HepG2 (cell line): ENCODE data around the gene RAPGEF5. TPM values are rescaled to one million over a fixed set of nuclear protein-coding genes. Genes with fewer than 3 reads are reported as not detected.

Experiments used
- ATAC-seq: fragments of 200-7000 bp; cut with Tn5 transposase; 3 replicates; pipeline ENCODE4 v1.9.1; 2020; ENCODE audit warnings: mild to moderate bottlenecking, moderate library complexity
- BruUV-seq: library from RNA; stranded (reverse); fragments of 400-500 nt; replicated peaks from 2 replicates; lab custom pipeline; 2021; lab: Mats Ljungman, UMichigan
- CTCF ChIA-PET: fragments of 300-600 bp; formaldehyde crosslinking; extraction: SDS; loops from one replicate; lab custom pipeline; 2021; ENCODE audit warnings: low total read pairs, inconsistent platforms, low intra/inter-chr PET ratio; lab: Yijun Ruan, JAX
- POLR2A ChIA-PET: fragments of 350-600 bp; sonication (Branson Sonifier 250); formaldehyde crosslinking; loops from one replicate; lab custom pipeline; 2020; ENCODE audit warnings: antibody characterized with exemption, inconsistent platforms; lab: Yijun Ruan, JAX
- DNase-seq: peaks from one replicate; pipeline ENCODE4 v3.0.0-alpha.2; 2015; ENCODE audit warnings: low spot score
- FAIRE-seq: peaks from 3 replicates; lab custom pipeline; 2011; peaks lifted over from hg19 to GRCh38; lab: Jason Lieb, UNC
- H2AFZ ChIP-seq: one replicate; pipeline ENCODE4 v1.6.1; 2011; ENCODE audit warnings: low read length, inconsistent platforms
- H3K27ac ChIP-seq: fragments of 300-600 bp; 3 replicates; pipeline ENCODE4 v1.8.0; 2011; ENCODE audit warnings: mixed run types, mild to moderate bottlenecking, mixed read lengths, low read length, inconsistent platforms; ENCODE audit not compliant: insufficient read depth; ENCODE audit errors: extremely low read length
- H3K27me3 ChIP-seq, 2 experiments: fragments of 200-600 bp in 1 of 2; 2 replicates in 1 of 2; 3 replicates in 1 of 2; pipeline versions ENCODE4 v1.6.0 to v1.8.0; 2011; ENCODE audit warnings: low read length in 2 of 2, mild to moderate bottlenecking in 2 of 2, moderate library complexity in 2 of 2, inconsistent platforms in 1 of 2; ENCODE audit not compliant: insufficient read depth in 2 of 2, control insufficient read depth in 1 of 2
- H3K36me3 ChIP-seq, 2 experiments: fragments of 200-600 bp in 1 of 2; replicated peaks in 1 of 2; 2 replicates in 1 of 2; 3 replicates in 1 of 2; pipeline versions ENCODE4 v1.5.1 to v1.8.0; 2011; ENCODE audit warnings: low read length in 2 of 2, inconsistent platforms in 1 of 2; ENCODE audit not compliant: insufficient read depth in 2 of 2, control insufficient read depth in 1 of 2
- H3K4me1 ChIP-seq: 2 replicates; pipeline ENCODE4 v1.5.1; 2012; ENCODE audit warnings: low read length, inconsistent platforms; ENCODE audit not compliant: insufficient read depth
- H3K4me2 ChIP-seq: 2 replicates; pipeline ENCODE4 v1.6.0; 2011; ENCODE audit warnings: low read depth, low read length, inconsistent platforms
- H3K4me3 ChIP-seq, 3 experiments: fragments of 200-600 bp in 1 of 3; sonication (generic), shearing (Covaris generic) in 1 of 3; replicated peaks in 1 of 3; 2 replicates each; pipeline ENCODE4 v1.5.1; 2011 to 2016; ENCODE audit warnings: low read length in 3 of 3, inconsistent platforms in 2 of 3, low read depth in 2 of 3, mild to moderate bottlenecking in 2 of 3, control low read depth in 1 of 3, mixed read lengths in 1 of 3; ENCODE audit not compliant: insufficient read depth in 1 of 3
- H3K79me2 ChIP-seq: one replicate; pipeline ENCODE4 v1.6.1; 2011; ENCODE audit warnings: low read length, inconsistent platforms; ENCODE audit not compliant: insufficient read depth
- H3K9ac ChIP-seq: 2 replicates; pipeline ENCODE4 v1.6.0; 2011; ENCODE audit warnings: mild to moderate bottlenecking, low read depth, low read length, inconsistent platforms; ENCODE audit not compliant: insufficient read depth
- H3K9me3 ChIP-seq: 2 replicates; pipeline ENCODE4 v1.5.1; 2012; ENCODE audit warnings: mild to moderate bottlenecking, low read length
- H4K20me1 ChIP-seq: 2 replicates; pipeline ENCODE4 v1.6.0; 2011; ENCODE audit warnings: inconsistent platforms, mild to moderate bottlenecking, low read length, moderate library complexity; ENCODE audit not compliant: insufficient read depth
- EED ChIP-seq: sonication (generic); formaldehyde crosslinking; IDR thresholded peaks from 2 replicates; pipeline ENCODE4 v1.5.0; 2020; ENCODE audit warnings: mild to moderate bottlenecking, missing genetic modification reagents
- IRF2 ChIP-seq: IDR thresholded peaks from 2 replicates; pipeline ENCODE4 v1.6.1; 2018; ENCODE audit warnings: missing genetic modification reagents, missing compliant biosample characterization
- MATR3 ChIP-seq: sonication (generic); formaldehyde crosslinking; IDR thresholded peaks from 2 replicates; pipeline ENCODE4 v1.4.0; 2020; ENCODE audit warnings: missing genetic modification reagents
- MXI1 ChIP-seq: IDR thresholded peaks from 3 replicates; pipeline ENCODE4 v1.6.1; 2012; ENCODE audit warnings: low read depth, low read length, inconsistent platforms, borderline replicate concordance
- NBN ChIP-seq: fragments of 450-650 bp; conservative IDR thresholded peaks from 2 replicates; pipeline ENCODE4 v1.6.1; 2017
- RCOR2 ChIP-seq: IDR thresholded peaks from 2 replicates; pipeline ENCODE4 v1.6.1; 2016; ENCODE audit warnings: missing biosample characterization, missing genetic modification reagents
- TEAD3 ChIP-seq: optimal IDR thresholded peaks from 2 replicates; pipeline ENCODE3; 2016; ENCODE audit warnings: borderline replicate concordance
- WIZ ChIP-seq: sonication (generic); formaldehyde crosslinking; IDR thresholded peaks from 2 replicates; pipeline ENCODE4 v1.5.1; 2020; ENCODE audit warnings: mild to moderate bottlenecking, missing genetic modification reagents
- ZBTB3 ChIP-seq: sonication (generic); formaldehyde crosslinking; IDR thresholded peaks from 2 replicates; pipeline ENCODE4 v1.4.0; 2020; ENCODE audit warnings: low read depth, mild to moderate bottlenecking, moderate library complexity, missing genetic modification reagents, borderline replicate concordance
- ZFP36 ChIP-seq: fragments of 150-350 bp; IDR thresholded peaks from 2 replicates; pipeline ENCODE4 v1.6.1; 2018; ENCODE audit warnings: borderline replicate concordance, low read length, low read depth; ENCODE audit not compliant: partially characterized antibody
- ZNF264 ChIP-seq: sonication (generic); formaldehyde crosslinking; IDR thresholded peaks from 2 replicates; pipeline ENCODE4 v1.4.0; 2020; ENCODE audit warnings: missing genetic modification reagents
- WGBS: methylation state at CpG from one replicate; pipeline ENCODE4 v1.1.6; 2017; ENCODE audit warnings: low lambda C conversion rate; 5-methylcytosine and 5-hydroxymethylcytosine counted together
- in situ Hi-C: cut with HindIII; loops from 2 replicates; pipeline ENCODE4 v1.10.0; 2017; ENCODE audit warnings: low pct_unique_long_range_greater_than_20kb; ENCODE audit not compliant: extremely low pct_ligation_motif_present
- intact Hi-C: fragments of 100-400 bp; cut with micrococcal nuclease; formaldehyde crosslinking; loops from one replicate; pipeline ENCODE4 v1.10.0; 2022; ENCODE audit not compliant: unreplicated experiment
- polyA plus RNA-seq, 8 experiments: library from polyadenylated mRNA; depleted of rRNA in 3 of 8; stranded (reverse) in 7 of 8; unstranded in 1 of 8; fragments of >200 nt; fragmentation: Illumina TruSeq in 4 of 8; extraction: Trizol in 4 of 8; gene quantifications; 2 replicates each; pipeline versions ENCODE4 v1.2.1 to v1.2.3, GENCODE V29; 2011 to 2016; ENCODE audit warnings: low read depth in 4 of 8, missing spikeins in 1 of 8, mixed read lengths in 1 of 8; ENCODE audit not compliant: insufficient read depth in 1 of 8
- total RNA-seq, 5 experiments: library from RNA; depleted of rRNA; stranded (reverse); fragments of >200 nt; fragmentation: Illumina TruSeq; extraction: Trizol; gene quantifications; 2 replicates each; pipeline ENCODE4 v1.2.3, GENCODE V29; 2016; ENCODE audit warnings: low read depth in 1 of 5
- TF ChIP-seq, protein P1 (sequence below): sonication (generic); formaldehyde crosslinking; IDR thresholded peaks from 2 replicates; pipeline ENCODE4 v1.4.0; 2020; ENCODE audit warnings: low read depth, missing genetic modification reagents
- TF ChIP-seq, protein P2 (sequence below): sonication (generic); formaldehyde crosslinking; IDR thresholded peaks from 2 replicates; pipeline ENCODE4 v1.8.1; 2023; ENCODE audit warnings: mild to moderate bottlenecking, missing genetic modification reagents, borderline replicate concordance
- TF ChIP-seq, protein P3 (sequence below): sonication (generic); formaldehyde crosslinking; IDR thresholded peaks from 2 replicates; pipeline ENCODE4 v1.5.1; 2020; ENCODE audit warnings: mild to moderate bottlenecking, moderate library complexity, missing genetic modification reagents

Gene RAPGEF5
- total and polyA plus RNA-seq, 2 of the 13 experiments (the other 11 are each of a cell fraction or from before 2014, with no cell fraction given), result 17.1 to 23.4 TPM

DNA sequence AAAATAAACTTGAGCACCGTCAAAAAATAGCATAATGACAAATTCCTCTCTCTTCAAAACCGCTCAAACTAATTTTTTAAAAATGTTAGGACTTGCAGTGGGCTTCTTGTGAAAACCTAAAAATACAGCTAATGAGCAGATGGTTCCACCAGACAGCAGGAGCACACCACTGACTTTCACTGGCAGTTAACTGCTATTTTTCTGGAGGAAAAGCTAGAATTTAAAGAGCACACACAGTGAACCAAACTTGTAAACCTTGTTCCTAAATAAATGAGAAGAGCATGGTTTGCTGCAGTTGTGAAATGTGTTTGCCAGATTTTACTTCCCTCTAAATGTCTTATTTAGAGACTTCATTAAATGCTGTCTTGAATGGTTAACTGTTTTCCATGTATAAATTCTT, 143.9 kb downstream of the RAPGEF5 start (continued):
- TF ChIP-seq WIZ (CRISPR knock-in tag), result no peak
- TF ChIP-seq, protein P1, sequence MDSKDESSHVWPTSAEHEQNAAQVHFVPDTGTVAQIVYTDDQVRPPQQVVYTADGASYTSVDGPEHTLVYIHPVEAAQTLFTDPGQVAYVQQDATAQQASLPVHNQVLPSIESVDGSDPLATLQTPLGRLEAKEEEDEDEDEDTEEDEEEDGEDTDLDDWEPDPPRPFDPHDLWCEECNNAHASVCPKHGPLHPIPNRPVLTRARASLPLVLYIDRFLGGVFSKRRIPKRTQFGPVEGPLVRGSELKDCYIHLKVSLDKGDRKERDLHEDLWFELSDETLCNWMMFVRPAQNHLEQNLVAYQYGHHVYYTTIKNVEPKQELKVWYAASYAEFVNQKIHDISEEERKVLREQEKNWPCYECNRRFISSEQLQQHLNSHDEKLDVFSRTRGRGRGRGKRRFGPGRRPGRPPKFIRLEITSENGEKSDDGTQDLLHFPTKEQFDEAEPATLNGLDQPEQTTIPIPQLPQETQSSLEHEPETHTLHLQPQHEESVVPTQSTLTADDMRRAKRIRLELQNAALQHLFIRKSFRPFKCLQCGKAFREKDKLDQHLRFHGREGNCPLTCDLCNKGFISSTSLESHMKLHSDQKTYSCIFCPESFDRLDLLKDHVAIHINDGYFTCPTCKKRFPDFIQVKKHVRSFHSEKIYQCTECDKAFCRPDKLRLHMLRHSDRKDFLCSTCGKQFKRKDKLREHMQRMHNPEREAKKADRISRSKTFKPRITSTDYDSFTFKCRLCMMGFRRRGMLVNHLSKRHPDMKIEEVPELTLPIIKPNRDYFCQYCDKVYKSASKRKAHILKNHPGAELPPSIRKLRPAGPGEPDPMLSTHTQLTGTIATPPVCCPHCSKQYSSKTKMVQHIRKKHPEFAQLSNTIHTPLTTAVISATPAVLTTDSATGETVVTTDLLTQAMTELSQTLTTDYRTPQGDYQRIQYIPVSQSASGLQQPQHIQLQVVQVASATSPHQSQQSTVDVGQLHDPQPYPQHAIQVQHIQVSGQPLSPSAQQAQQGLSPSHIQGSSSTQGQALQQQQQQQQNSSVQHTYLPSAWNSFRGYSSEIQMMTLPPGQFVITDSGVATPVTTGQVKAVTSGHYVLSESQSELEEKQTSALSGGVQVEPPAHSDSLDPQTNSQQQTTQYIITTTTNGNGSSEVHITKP (CRISPR knock-in tag), result no peak
- no peak for TF ChIP-seq MXI1
- TF ChIP-seq ZFP36, result no peak
- no peak for TF ChIP-seq TEAD3 (CRISPR knock-in tag)
- TF ChIP-seq EED (CRISPR knock-in tag), result no peak

DNA sequence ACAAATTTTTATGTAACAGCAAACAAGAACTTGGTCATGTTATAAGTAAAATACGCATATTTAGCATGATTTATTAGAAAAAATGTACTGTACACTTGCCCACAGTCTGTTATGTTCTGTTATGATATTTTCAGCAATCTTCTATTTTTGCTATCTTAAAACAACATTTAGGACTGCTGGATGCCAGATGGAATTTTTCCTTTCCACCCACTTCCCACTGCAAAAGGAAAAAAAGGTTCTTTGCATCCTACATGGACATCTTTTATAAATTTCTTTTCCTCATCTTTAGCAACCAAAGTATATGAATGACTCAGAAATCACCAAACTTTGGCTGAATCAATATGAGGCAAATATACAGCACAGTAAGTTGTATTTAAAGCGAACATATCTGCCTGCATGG, 146.0 kb downstream of the RAPGEF5 start:
- H3K4me2 ChIP-seq, result no peak overlapping the region
- peaks cover 11 to 36% of the 10 kb centered on the region in 2 experiments for H3K36me3 ChIP-seq
- TF ChIP-seq ZBTB3 (CRISPR knock-in tag) (no peak), MATR3 (CRISPR knock-in tag) (no peak), RCOR2 (no peak), ZNF264 (CRISPR knock-in tag) (no peak), NBN (no peak), IRF2 (CRISPR knock-in tag) (no peak)
- TF ChIP-seq, protein P2, sequence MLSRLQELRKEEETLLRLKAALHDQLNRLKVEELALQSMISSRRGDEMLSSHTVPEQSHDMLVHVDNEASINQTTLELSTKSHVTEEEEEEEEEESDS, result no peak
- TF ChIP-seq, protein P3, sequence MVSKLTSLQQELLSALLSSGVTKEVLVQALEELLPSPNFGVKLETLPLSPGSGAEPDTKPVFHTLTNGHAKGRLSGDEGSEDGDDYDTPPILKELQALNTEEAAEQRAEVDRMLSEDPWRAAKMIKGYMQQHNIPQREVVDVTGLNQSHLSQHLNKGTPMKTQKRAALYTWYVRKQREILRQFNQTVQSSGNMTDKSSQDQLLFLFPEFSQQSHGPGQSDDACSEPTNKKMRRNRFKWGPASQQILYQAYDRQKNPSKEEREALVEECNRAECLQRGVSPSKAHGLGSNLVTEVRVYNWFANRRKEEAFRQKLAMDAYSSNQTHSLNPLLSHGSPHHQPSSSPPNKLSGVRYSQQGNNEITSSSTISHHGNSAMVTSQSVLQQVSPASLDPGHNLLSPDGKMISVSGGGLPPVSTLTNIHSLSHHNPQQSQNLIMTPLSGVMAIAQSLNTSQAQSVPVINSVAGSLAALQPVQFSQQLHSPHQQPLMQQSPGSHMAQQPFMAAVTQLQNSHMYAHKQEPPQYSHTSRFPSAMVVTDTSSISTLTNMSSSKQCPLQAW (CRISPR knock-in tag), result no peak
- no peak for FAIRE-seq
- H3K9me3 ChIP-seq, result no peaks in the 10 kb centered on the region
- no peak overlapping the region for H3K4me3 ChIP-seq
- WGBS, result 96% methylated on average over 2 of the region's 2 CpGs
- ATAC-seq, result no peak
- no peaks in the 10 kb centered on the region for H3K27me3 ChIP-seq
- in situ Hi-C loops (no loop called here), intact Hi-C loops (no loop called here)
- no peak overlapping the region for H3K9ac ChIP-seq
- H2AFZ ChIP-seq, result no peak overlapping the region
- no TSS peak for BruUV-seq
- no peaks in the 10 kb centered on the region; the same call in 1 of the 2 replicates for H4K20me1 ChIP-seq
- ChIA-PET POLR2A (no interaction called here), CTCF (no interaction called here)
- H3K4me1 ChIP-seq, result peaks cover under 1% of the 10 kb centered on the region; the same call in 1 of the 2 replicates
- H3K27ac ChIP-seq, result no peak overlapping the region
- no peak for DNase-seq
- H3K79me2 ChIP-seq, result no peaks in the 10 kb centered on the region
